ENCODE measurements around the gene RBSN.
"Not testable (repeated sequence)": the region's sequence is repeated elsewhere in the genome, so short reads cannot be mapped to it uniquely, and the experiment has no call there.

RBSN gene

DNA sequence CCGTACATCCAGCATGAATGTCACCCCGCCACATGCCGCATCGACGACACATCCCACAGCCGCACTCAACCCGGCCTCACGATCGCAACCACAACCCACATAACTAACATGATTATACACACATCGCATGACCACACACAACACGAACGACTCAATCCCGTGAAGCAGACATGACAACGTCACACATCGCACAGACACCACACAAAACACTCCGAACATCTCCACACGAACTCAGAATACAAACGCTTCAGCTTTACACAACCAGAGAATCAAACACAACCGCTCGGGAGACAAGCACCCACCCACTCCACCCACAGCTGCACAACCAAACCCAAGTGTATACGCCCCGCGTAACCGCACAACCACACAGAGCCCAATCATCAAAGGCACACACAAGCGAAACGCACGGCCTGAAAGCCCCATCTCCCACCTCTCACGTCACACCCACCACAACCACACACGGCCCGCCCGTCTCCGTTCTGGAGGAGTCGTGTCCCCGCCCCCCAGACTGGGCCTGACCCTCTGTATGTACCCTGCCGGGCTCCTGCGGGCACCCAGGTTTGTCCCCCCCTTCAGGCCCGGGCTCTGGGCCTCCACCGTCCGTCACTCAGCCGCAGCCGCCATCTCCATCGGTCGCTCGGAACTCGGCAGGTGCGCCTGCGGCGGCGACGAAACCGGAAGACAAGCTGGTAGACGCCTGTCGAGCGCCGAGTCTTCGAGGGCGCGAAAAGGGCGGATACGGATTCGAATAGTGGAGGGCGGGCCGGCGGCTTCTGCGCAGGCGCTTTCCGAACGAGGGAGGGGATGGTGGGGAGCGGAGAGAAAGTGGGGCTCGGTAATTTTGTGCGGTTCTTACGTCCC lies at the start of gene RBSN:
Gene RBSN (minus strand): TSS at position 646 of the 861 bp plus-strand sequence. CDS start 3,028 bp downstream, outside the sequence.
- peak; percentile 87 for FAIRE-seq

- FAIRE-seq = no peak
Measured at GRCh38 chr3:15148614-15149013, 49.7 kb upstream of the RBSN start.

DNA sequence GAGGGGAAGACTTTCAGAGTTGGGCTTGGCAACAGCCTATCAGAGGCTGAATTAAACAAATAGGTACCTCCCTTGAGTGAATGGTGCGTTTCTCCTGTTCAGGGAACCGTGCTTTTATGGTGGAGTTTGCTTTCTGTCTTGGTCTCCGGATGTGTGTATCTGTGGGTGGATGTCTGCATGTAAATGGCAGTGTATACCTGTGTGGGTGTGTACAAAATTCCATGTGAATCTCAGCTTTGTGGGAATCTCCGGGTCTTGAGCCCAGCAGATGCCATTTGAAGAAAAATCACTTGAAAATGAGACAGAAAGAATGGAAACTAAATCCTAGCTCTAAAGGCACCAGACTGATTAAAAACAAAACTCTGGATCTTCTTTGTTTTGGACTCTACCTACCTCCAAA lies 37.9 kb upstream of the RBSN start:
- not testable (repeated sequence) for FAIRE-seq

GRCh38 chr3:15134968-15135367 lies 36.0 kb upstream of the RBSN start:
- not testable (repeated sequence) for FAIRE-seq

GRCh38 chr3:15128403-15128802 lies 29.5 kb upstream of the RBSN start:
- not testable (repeated sequence) for FAIRE-seq

- FAIRE-seq = not testable (repeated sequence)
Measured at GRCh38 chr3:15126975-15127374, 28.0 kb upstream of the RBSN start.

GRCh38 chr3:15122398-15122797 lies 23.4 kb upstream of the RBSN start:
- FAIRE-seq = no peak

DNA sequence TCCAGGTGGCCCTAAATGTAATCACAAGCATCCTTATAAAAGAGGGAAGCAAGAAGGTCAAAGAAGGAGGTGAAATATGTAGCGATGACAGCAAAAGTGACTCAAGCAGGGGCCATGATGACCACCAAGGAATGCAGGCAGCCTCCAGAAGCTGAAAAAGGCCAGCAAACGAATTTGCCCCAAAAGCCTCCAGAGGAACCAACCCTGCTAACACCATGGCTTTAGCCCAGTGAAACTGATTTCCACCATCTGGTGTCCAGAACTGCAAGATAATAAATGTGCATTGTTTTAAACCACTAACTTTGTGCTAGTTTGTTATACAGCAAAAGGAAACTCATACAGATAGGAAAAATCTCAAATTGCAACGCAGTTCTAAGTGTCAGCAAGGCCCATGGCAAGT lies 23.0 kb upstream of the RBSN start:
- FAIRE-seq = no peak

- FAIRE-seq = no peak
Measured at GRCh38 chr3:15120986-15121385, 22.0 kb upstream of the RBSN start.

DNA sequence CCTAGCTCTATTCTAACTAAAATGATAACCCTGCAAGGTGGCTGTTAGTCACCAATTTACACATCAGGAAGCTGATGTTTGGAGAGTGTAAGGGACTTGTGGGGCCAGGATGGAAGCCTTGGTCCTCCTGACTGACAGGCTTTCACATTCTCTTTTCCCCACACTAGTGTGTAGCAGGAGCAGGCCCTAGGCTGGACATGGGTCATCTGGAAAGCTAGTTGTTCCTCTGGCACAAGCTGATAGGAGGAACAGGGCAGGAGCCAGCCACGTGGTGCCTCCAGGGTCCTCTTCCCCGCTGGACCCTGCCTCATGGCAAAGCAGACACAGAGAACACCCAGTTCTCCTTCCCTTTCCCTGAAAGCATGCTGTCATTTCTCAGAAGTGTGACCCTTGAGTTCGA lies 18.1 kb upstream of the RBSN start:
- no peak for FAIRE-seq

- FAIRE-seq = no peak
Measured at GRCh38 chr3:15116032-15116669, 17.2 kb upstream of the RBSN start.

- FAIRE-seq = no peak
Measured at GRCh38 chr3:15114466-15115358, 15.8 kb upstream of the RBSN start.

- FAIRE-seq = no peak
Measured at GRCh38 chr3:15113884-15114283, 14.9 kb upstream of the RBSN start.

DNA sequence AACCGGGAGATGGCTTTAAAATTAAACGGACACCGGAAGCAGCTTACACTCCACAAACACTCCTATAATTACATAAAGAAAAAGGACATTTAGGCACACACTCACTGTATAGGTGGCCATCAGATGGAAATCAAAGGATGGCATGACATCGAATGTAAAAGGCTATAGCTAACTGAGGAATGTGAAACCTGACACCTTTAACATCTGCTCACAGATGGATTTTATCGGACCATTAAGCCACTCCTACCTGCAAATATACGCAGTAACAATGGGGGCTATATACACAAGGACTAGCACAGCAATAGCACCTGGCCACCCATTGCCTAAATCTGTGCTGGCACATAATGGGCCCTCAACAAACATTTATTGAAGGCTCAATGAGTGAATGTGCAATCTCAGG lies 14.5 kb upstream of the RBSN start:
- FAIRE-seq = no peak

DNA sequence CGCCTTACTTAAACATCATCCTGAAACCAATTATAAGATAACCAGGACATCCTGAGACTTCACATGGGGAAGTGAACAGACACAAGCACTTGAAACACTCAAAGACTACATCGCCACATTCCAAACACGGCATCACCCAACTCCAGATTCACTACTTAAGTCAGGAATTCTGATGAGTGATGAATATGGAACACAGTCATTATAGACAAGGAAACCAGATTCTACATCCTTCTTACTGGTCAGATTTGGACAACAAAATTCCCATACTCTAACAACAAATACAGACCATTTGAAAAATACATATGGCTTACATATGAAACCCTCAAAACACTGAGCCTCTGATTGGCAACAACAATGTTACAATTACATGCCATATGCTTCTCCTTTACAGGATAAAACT lies 13.1 kb upstream of the RBSN start:
- no peak for FAIRE-seq

GRCh38 chr3:15110206-15110605 lies 11.3 kb upstream of the RBSN start:
- FAIRE-seq = no peak

DNA sequence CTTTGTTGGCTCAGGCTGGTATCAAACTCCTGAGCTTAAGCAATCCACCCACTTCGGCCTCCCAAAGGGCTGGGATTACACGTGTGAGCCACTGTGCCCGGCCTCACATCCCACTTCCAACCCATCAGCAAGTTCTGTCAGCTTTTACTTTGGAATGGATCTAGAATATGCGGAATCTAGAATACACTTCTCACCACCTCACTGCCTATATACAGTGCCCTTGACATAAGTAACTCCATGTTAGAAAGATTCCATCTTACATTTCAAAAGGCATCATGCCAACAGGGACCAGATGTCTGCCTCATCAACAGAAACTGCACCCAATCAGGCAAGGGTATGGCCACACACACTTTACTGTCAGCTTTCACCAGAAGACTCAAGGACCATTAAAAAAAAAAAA lies 9.9 kb upstream of the RBSN start:
- no peak for FAIRE-seq

- no peak for FAIRE-seq
Measured at GRCh38 chr3:15108082-15108545, 9.2 kb upstream of the RBSN start.

- FAIRE-seq = no peak
Measured at GRCh38 chr3:15107075-15107947, 8.4 kb upstream of the RBSN start.

DNA sequence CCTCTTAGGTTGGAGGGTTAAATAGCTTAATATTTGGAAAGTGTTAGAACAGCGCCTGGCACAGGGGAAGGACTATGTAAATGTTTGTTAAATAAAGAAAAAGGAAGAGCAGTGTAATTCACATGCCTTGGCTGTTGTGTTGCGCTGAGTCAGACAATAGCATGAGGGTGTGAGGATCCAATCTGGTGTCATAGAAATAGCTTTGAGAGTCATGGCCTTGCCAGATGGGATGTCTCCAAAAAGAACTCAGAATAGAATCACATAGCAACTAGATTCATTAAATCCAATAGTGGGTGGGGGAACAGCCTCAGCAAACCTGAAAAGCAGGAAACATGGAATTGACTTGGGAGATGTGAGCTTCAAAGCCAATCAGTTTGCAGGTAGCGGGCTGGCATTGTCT lies 3.9 kb upstream of the RBSN start:
- no peak for FAIRE-seq

- FAIRE-seq = no peak
Measured at GRCh38 chr3:15102256-15102655, 3.3 kb upstream of the RBSN start.

Measured in endometrium (tissue), 2 donors.